Adrenal gland (tissue), 5 donors: Measurements from ENCODE around the gene CERS4.

Source experiments
- POLR2A ChIP-seq, 2 donors: fragments of 450-650 bp; IDR thresholded peaks; one replicate each; pipeline ENCODE4 v1.6.1; 2017; ENCODE audit warnings: antibody characterized with exemption in 2 of 2, mild to moderate bottlenecking in 2 of 2, moderate library complexity in 1 of 2
- TF ChIP-seq, protein P1 (sequence below), 6 experiments: fragments of 450-650 bp in 4 of 6; fragments of 200-600 bp in 2 of 6; sonication (generic) in 1 of 6; IDR thresholded peaks; 1 replicate in 5 of 6; 2 replicates in 1 of 6; pipeline versions ENCODE4 v1.5.1 to v1.8.0; 2016 to 2021; ENCODE audit warnings: antibody characterized with exemption in 6 of 6, mild to moderate bottlenecking in 2 of 6, moderate library complexity in 1 of 6
- donor health status: DM: no; HTN: no; CAD: no.

DNA sequence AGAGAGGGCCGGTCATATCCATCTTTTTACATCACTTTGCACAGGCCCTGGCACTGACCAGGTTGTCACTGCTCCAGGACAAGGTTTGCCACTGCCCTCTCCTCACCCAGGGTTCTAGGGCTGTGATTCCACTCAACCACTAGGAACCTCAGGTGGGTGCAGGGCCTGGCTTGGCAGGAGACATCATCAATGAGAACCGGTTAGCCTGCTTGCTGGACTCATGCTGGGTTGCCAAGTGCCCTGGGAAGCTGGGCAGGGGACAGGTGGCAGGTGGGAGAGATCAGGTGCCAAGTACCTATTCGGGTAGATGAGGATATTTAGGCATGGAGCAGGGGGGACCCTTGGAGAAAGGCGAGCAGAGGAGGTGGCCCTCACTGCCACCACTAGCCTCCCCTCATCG is 4.2 kb upstream of the CERS4 start:
- TF ChIP-seq, protein P1, sequence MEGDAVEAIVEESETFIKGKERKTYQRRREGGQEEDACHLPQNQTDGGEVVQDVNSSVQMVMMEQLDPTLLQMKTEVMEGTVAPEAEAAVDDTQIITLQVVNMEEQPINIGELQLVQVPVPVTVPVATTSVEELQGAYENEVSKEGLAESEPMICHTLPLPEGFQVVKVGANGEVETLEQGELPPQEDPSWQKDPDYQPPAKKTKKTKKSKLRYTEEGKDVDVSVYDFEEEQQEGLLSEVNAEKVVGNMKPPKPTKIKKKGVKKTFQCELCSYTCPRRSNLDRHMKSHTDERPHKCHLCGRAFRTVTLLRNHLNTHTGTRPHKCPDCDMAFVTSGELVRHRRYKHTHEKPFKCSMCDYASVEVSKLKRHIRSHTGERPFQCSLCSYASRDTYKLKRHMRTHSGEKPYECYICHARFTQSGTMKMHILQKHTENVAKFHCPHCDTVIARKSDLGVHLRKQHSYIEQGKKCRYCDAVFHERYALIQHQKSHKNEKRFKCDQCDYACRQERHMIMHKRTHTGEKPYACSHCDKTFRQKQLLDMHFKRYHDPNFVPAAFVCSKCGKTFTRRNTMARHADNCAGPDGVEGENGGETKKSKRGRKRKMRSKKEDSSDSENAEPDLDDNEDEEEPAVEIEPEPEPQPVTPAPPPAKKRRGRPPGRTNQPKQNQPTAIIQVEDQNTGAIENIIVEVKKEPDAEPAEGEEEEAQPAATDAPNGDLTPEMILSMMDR (IDR thresholded peaks at IDR 0.05): no peak
- TF ChIP-seq POLR2A (IDR thresholded peaks at IDR 0.05): no peak
